ENCODE results near the gene MTF2. TPM values are rescaled to one million over a fixed set of nuclear protein-coding genes. Genes with fewer than 3 reads are reported as not detected.

MTF2 gene
- total RNA-seq, 1 donor from 2014 or later = 24.0 TPM

DNA sequence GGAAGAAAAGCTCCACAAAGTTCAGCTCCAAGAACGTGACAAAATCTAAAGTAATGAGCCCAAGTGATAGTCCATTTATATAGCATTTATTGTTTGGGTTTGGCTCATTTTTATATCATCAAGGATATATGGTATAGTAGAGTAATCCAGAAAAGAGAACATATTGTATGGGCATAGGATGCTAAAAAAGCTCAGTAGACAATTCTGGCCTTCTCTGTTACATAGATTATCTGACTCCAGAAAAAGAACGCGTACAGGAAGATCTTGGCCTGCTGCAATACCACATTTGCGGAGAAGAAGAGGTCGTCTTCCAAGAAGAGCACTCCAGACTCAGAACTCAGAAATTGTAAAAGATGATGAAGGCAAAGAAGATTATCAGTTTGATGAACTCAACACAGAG lies 57.4 kb downstream of the MTF2 start:
- Histone ChIP-seq H3K9ac (ENCODE audit: low read depth in 1 of 3, low read length in 3 of 3) (no peak overlapping the region), H3K4me1 (ENCODE audit: control insufficient read depth in 3 of 3, insufficient read depth in 3 of 3, low read length in 3 of 3) (no peaks in the 10 kb centered on the region), H3K27ac (ENCODE audit: low read depth, low read length) (no peak overlapping the region), H3K4me3 (ENCODE audit: low read length in 3 of 3) (no peak overlapping the region), H3K9me3 (ENCODE audit: control insufficient read depth in 3 of 3, low read length in 3 of 3) (no peaks in the 10 kb centered on the region), H3K27me3 (ENCODE audit: control insufficient read depth in 3 of 3, insufficient read depth in 3 of 3, low read length in 3 of 3) (no peaks in the 10 kb centered on the region), H3K36me3 (ENCODE audit: control insufficient read depth in 3 of 3, insufficient read depth in 3 of 3, low read length in 3 of 3) (peaks cover 5 to 24% (median 9%) of the 10 kb centered on the region in 3 donors)

DNA sequence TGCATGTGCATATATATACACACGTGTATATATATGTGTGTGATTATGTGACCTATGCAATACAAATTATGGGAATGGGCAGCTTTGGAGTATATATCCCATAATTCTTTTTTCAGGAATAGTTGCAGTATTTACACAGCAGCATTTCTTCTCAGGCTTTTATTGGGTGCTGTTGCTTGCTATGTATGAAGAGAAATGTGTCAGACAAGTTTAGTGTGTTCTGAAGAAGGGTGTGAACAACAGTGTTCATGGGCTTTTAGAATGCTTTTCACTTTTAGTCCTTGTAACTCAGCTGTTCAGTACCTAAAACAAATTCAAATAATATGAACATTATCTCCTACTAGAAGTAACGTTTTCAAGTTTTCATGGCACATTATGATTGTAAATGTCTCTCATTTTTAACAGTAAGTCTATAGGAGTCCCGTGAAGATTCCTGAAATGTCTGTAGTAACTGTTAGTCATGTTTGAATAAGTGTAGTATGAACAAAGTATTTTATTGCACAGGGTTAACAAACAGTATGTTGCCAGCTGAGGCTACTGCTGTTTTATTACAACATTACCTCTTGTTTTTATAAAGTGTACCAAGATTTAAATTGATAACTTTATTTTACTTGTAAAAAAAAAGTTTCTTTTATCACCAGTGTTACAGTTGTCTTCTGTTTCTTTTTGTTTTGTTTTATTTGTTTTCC lies 58.7 kb downstream of the MTF2 start:
- Histone ChIP-seq H3K27ac (ENCODE audit: low read depth, low read length) (no peak overlapping the region), H3K9me3 (ENCODE audit: control insufficient read depth in 3 of 3, low read length in 3 of 3) (no peaks in the 10 kb centered on the region), H3K27me3 (ENCODE audit: control insufficient read depth in 3 of 3, insufficient read depth in 3 of 3, low read length in 3 of 3) (no peaks in the 10 kb centered on the region), H3K36me3 (ENCODE audit: control insufficient read depth in 3 of 3, insufficient read depth in 3 of 3, low read length in 3 of 3) (peaks cover 5 to 24% (median 9%) of the 10 kb centered on the region in 3 donors), H3K9ac (ENCODE audit: low read depth in 1 of 3, low read length in 3 of 3) (no peak overlapping the region), H3K4me3 (ENCODE audit: low read length in 3 of 3) (no peak overlapping the region), H3K4me1 (ENCODE audit: control insufficient read depth in 3 of 3, insufficient read depth in 3 of 3, low read length in 3 of 3) (no peaks in the 10 kb centered on the region)

DNA sequence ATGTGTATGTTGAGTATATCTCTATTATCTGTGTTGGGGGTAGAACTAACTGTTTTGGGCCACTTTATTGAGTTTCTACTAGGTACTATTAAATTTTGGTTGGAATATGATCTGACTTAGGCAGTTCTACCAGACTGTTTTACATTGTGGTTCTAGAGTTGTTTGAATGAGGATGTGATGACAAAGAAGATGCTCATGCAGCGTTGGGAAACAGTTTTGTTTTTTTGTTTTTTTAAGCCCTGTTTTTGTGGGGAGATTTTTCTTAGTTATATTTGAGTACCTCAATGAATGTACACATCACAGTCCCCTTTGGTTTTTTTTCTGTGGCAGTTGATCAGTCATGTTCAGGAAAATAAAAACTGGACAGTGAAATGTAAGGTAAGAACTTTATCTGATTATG lies 61.0 kb downstream of the MTF2 start:
- no peak overlapping the region for H3K4me3 ChIP-seq (ENCODE audit: low read length in 3 of 3)
- H3K4me1 ChIP-seq (ENCODE audit: control insufficient read depth in 3 of 3, insufficient read depth in 3 of 3, low read length in 3 of 3) = no peaks in the 10 kb centered on the region
- no peaks in the 10 kb centered on the region for H3K27me3 ChIP-seq (ENCODE audit: control insufficient read depth in 3 of 3, insufficient read depth in 3 of 3, low read length in 3 of 3)
- H3K27ac ChIP-seq (ENCODE audit: low read depth, low read length) = no peak overlapping the region
- H3K9me3 ChIP-seq (ENCODE audit: control insufficient read depth in 3 of 3, low read length in 3 of 3) = no peaks in the 10 kb centered on the region
- H3K36me3 ChIP-seq (ENCODE audit: control insufficient read depth in 3 of 3, insufficient read depth in 3 of 3, low read length in 3 of 3) = peaks cover 5 to 13% (median 6%) of the 10 kb centered on the region in 3 donors
- H3K9ac ChIP-seq (ENCODE audit: low read depth in 1 of 3, low read length in 3 of 3) = no peak overlapping the region

DNA sequence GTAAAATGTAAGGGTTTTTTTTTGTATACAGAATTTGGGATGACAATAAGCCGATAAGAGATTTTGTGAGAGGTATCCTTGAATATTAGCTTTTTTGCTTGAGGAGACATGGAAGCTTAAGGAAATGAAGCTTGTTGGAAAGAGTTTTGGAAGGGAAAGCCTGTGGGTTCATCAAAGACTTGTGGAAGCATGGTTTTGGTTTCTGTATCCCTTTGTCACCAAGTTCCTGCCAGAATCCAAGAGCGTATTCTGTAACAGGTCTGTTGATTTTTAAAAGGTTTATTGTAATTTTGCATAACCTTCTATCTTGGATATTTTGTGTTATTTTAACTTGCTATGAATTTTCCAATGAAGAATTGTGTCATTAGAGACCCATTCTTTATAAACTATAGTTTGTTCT lies 63.1 kb downstream of the MTF2 start:
- H3K9me3 ChIP-seq (ENCODE audit: control insufficient read depth in 3 of 3, low read length in 3 of 3) = no peaks in the 10 kb centered on the region
- H3K36me3 ChIP-seq (ENCODE audit: control insufficient read depth in 3 of 3, insufficient read depth in 3 of 3, low read length in 3 of 3) = peaks cover 0 to 4% (median 0%) of the 10 kb centered on the region in 3 donors
- H3K27me3 ChIP-seq (ENCODE audit: control insufficient read depth in 3 of 3, insufficient read depth in 3 of 3, low read length in 3 of 3) = no peaks in the 10 kb centered on the region
- no peak overlapping the region for H3K27ac ChIP-seq (ENCODE audit: low read depth, low read length)
- H3K9ac ChIP-seq (ENCODE audit: low read depth in 1 of 3, low read length in 3 of 3) = no peak overlapping the region
- H3K4me3 ChIP-seq (ENCODE audit: low read length in 3 of 3) = no peak overlapping the region
- no peaks in the 10 kb centered on the region for H3K4me1 ChIP-seq (ENCODE audit: control insufficient read depth in 3 of 3, insufficient read depth in 3 of 3, low read length in 3 of 3)

DNA sequence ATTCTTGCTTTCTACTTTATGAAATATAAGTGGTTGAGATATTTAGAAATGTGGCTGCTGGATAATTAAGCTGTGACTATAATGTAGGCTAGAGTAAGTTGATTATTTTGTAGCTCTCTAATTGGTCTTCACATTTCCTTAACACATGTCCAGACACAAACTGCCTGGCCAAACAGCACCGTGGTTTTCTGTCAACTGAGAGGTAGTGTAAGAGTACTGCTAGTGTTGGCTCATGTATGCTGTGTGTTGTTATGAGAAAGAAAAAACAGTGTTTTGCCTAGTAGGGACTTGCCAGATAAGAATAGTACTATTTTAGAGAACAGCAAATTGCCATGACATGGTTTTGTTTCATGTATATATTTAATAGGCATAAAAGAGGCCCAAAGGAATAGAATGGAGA lies 64.1 kb downstream of the MTF2 start:
- peaks cover 0 to under 1% (median 0%) of the 10 kb centered on the region in 3 donors for H3K36me3 ChIP-seq (ENCODE audit: control insufficient read depth in 3 of 3, insufficient read depth in 3 of 3, low read length in 3 of 3)

DNA sequence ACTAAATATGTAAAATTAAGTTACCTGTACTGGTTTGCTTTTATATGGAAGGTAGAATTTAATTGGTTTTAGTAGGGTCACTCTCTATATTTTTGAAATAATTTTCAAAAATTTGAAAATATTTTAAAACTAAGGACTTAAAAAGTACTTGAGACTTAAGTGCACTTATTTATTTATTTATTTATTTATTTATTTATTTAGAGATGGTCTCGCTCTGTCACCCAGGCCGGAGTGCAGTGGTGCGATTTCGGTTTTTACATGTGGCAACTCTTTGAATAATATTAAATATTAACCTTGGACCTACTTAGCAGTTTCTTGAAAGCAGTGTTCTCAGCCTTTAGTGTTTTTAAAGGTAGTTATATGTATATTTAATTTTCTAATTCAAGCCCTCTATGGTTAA lies 64.7 kb downstream of the MTF2 start:
- no peak overlapping the region for H3K27ac ChIP-seq (ENCODE audit: low read depth, low read length)

More for the DNA sequence above, 64.1 kb downstream of the MTF2 start:
- Histone ChIP-seq H3K27me3 (ENCODE audit: control insufficient read depth in 3 of 3, insufficient read depth in 3 of 3, low read length in 3 of 3) (no peaks in the 10 kb centered on the region), H3K4me1 (ENCODE audit: control insufficient read depth in 3 of 3, insufficient read depth in 3 of 3, low read length in 3 of 3) (peaks cover 0 to 3% (median 0%) of the 10 kb centered on the region in 3 donors), H3K27ac (ENCODE audit: low read depth, low read length) (no peak overlapping the region), H3K9me3 (ENCODE audit: control insufficient read depth in 3 of 3, low read length in 3 of 3) (no peaks in the 10 kb centered on the region), H3K9ac (ENCODE audit: low read depth in 1 of 3, low read length in 3 of 3) (no peak overlapping the region), H3K4me3 (ENCODE audit: low read length in 3 of 3) (no peak overlapping the region)

DNA sequence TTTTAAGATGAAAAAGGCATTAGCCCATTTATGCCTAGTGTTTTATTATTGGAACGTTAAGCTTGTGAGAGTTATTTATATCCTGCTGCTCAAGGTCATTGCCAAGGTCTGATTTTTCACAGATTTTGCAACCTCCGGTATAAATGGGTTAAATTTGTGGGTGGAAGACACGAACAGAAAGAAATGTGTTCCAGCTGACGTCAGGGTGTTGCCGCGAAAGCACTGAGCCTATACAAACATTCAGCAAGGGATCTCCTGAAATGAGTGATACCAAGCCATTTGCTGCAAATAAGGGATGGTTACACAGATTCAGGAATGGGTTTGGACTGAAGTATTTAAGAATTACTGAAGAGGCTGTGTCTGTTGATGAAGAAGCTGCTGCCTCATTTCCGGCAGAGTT lies 68.9 kb downstream of the MTF2 start:
- Histone ChIP-seq H3K36me3 (ENCODE audit: control insufficient read depth in 3 of 3, insufficient read depth in 3 of 3, low read length in 3 of 3) (peaks cover 2 to 13% (median 9%) of the 10 kb centered on the region in 3 donors), H3K4me1 (ENCODE audit: control insufficient read depth in 3 of 3, insufficient read depth in 3 of 3, low read length in 3 of 3) (peaks cover 0 to 3% (median 0%) of the 10 kb centered on the region in 3 donors), H3K4me3 (ENCODE audit: low read length in 3 of 3) (no peak overlapping the region), H3K27ac (ENCODE audit: low read depth, low read length) (no peak overlapping the region), H3K9me3 (ENCODE audit: control insufficient read depth in 3 of 3, low read length in 3 of 3) (no peaks in the 10 kb centered on the region), H3K27me3 (ENCODE audit: control insufficient read depth in 3 of 3, insufficient read depth in 3 of 3, low read length in 3 of 3) (no peaks in the 10 kb centered on the region), H3K9ac (ENCODE audit: low read depth in 1 of 3, low read length in 3 of 3) (no peak overlapping the region)

More for the DNA sequence above, 64.7 kb downstream of the MTF2 start:
- Histone ChIP-seq H3K9ac (ENCODE audit: low read depth in 1 of 3, low read length in 3 of 3) (no peak overlapping the region), H3K9me3 (ENCODE audit: control insufficient read depth in 3 of 3, low read length in 3 of 3) (no peaks in the 10 kb centered on the region), H3K36me3 (ENCODE audit: control insufficient read depth in 3 of 3, insufficient read depth in 3 of 3, low read length in 3 of 3) (peaks cover 0 to 5% (median 2%) of the 10 kb centered on the region in 3 donors), H3K4me3 (ENCODE audit: low read length in 3 of 3) (no peak overlapping the region), H3K27me3 (ENCODE audit: control insufficient read depth in 3 of 3, insufficient read depth in 3 of 3, low read length in 3 of 3) (no peaks in the 10 kb centered on the region), H3K4me1 (ENCODE audit: control insufficient read depth in 3 of 3, insufficient read depth in 3 of 3, low read length in 3 of 3) (peaks cover 0 to 3% (median 0%) of the 10 kb centered on the region in 3 donors)

DNA sequence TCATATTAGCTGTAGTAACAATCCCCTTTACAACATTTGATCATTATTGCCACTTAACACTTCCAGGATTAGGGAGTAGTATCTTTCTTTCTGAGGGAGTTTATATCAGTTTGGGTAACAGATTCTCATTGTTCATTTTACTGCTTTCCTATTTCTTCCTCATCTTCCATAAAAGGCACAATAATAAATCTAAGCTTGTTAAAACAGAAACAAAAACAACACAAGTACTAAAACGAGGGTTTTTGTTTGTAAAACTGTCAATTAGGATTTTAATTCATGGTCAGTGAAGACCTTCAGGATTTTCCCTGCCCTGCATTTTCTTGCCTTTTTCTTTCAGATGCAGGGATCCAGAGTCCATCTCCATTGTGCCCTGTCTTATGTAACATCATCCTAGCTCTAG lies 71.6 kb downstream of the MTF2 start:
- Histone ChIP-seq H3K9ac (ENCODE audit: low read depth in 1 of 3, low read length in 3 of 3) (no peak overlapping the region), H3K27ac (ENCODE audit: low read depth, low read length) (no peak overlapping the region), H3K27me3 (ENCODE audit: control insufficient read depth in 3 of 3, insufficient read depth in 3 of 3, low read length in 3 of 3) (no peaks in the 10 kb centered on the region), H3K4me3 (ENCODE audit: low read length in 3 of 3) (no peak overlapping the region), H3K36me3 (ENCODE audit: control insufficient read depth in 3 of 3, insufficient read depth in 3 of 3, low read length in 3 of 3) (peaks cover 4 to 21% (median 20%) of the 10 kb centered on the region in 3 donors), H3K9me3 (ENCODE audit: control insufficient read depth in 3 of 3, low read length in 3 of 3) (no peaks in the 10 kb centered on the region), H3K4me1 (ENCODE audit: control insufficient read depth in 3 of 3, insufficient read depth in 3 of 3, low read length in 3 of 3) (peaks cover 0 to 3% (median 2%) of the 10 kb centered on the region in 3 donors)

DNA sequence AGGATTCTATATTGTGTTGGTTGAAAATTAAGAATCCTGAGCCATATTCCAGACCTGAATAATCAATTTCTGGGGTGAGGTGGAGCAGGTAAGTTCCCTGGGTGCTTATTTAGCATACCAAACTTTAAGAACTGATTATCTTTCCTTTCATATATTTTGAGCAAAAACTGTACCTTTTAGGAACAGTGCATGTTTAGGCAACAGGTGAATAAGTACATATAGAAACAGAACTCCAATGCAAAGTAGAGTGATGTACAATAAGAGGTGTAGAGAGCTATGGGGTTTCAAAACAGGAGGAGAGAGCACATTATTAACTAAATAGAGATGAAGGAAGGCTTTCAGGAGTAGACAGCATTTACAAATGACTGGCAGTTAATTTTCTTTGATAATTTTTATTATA lies 72.4 kb downstream of the MTF2 start:
- Histone ChIP-seq H3K9ac (ENCODE audit: low read depth in 1 of 3, low read length in 3 of 3) (no peak overlapping the region), H3K27me3 (ENCODE audit: control insufficient read depth in 3 of 3, insufficient read depth in 3 of 3, low read length in 3 of 3) (no peaks in the 10 kb centered on the region), H3K4me3 (ENCODE audit: low read length in 3 of 3) (no peak overlapping the region), H3K9me3 (ENCODE audit: control insufficient read depth in 3 of 3, low read length in 3 of 3) (no peaks in the 10 kb centered on the region), H3K27ac (ENCODE audit: low read depth, low read length) (no peak overlapping the region), H3K36me3 (ENCODE audit: control insufficient read depth in 3 of 3, insufficient read depth in 3 of 3, low read length in 3 of 3) (peaks cover 4 to 21% (median 20%) of the 10 kb centered on the region in 3 donors), H3K4me1 (ENCODE audit: control insufficient read depth in 3 of 3, insufficient read depth in 3 of 3, low read length in 3 of 3) (peaks cover 0 to 3% (median 2%) of the 10 kb centered on the region in 3 donors)

DNA sequence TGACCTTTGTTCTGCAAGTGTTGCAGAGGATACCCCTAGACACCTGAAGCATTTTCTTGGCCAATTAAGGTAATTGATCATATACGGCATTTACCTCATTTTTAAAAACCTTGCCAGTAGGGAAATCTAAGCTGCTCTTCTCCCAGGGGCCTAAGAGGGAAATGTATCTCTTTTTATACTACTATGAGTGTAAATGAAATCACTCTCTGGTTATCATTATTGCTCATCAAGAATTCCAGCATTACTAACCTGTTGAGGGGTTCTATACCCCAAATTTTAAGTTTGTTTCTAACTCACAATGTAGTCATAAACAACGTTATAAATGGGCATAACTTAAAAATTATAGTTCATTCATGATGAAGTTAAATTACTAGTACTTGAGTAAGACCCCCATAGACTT lies 73.8 kb downstream of the MTF2 start:
- Histone ChIP-seq H3K27me3 (ENCODE audit: control insufficient read depth in 3 of 3, insufficient read depth in 3 of 3, low read length in 3 of 3) (no peaks in the 10 kb centered on the region), H3K9me3 (ENCODE audit: control insufficient read depth in 3 of 3, low read length in 3 of 3) (no peaks in the 10 kb centered on the region), H3K4me1 (ENCODE audit: control insufficient read depth in 3 of 3, insufficient read depth in 3 of 3, low read length in 3 of 3) (peaks cover 0 to 3% (median 2%) of the 10 kb centered on the region in 3 donors), H3K36me3 (ENCODE audit: control insufficient read depth in 3 of 3, insufficient read depth in 3 of 3, low read length in 3 of 3) (peaks cover 4 to 25% (median 24%) of the 10 kb centered on the region in 3 donors), H3K27ac (ENCODE audit: low read depth, low read length) (no peak overlapping the region), H3K9ac (ENCODE audit: low read depth in 1 of 3, low read length in 3 of 3) (no peak overlapping the region), H3K4me3 (ENCODE audit: low read length in 3 of 3) (no peak overlapping the region)
